Measurements from ENCODE around the gene WDR4. TPM values are rescaled to one million over a fixed set of nuclear protein-coding genes. Genes with fewer than 3 reads are reported as not detected.
A peak's percentile ranks its signal among the peaks of the same experiment; 100 is the strongest.

The WDR4 gene
- total and polyA plus RNA-seq, 9 of the 15 experiments (the other 6 are each of a cell fraction or from before 2014, with no cell fraction given): 5.4 to 95.4 (median 32.1) TPM

DNA sequence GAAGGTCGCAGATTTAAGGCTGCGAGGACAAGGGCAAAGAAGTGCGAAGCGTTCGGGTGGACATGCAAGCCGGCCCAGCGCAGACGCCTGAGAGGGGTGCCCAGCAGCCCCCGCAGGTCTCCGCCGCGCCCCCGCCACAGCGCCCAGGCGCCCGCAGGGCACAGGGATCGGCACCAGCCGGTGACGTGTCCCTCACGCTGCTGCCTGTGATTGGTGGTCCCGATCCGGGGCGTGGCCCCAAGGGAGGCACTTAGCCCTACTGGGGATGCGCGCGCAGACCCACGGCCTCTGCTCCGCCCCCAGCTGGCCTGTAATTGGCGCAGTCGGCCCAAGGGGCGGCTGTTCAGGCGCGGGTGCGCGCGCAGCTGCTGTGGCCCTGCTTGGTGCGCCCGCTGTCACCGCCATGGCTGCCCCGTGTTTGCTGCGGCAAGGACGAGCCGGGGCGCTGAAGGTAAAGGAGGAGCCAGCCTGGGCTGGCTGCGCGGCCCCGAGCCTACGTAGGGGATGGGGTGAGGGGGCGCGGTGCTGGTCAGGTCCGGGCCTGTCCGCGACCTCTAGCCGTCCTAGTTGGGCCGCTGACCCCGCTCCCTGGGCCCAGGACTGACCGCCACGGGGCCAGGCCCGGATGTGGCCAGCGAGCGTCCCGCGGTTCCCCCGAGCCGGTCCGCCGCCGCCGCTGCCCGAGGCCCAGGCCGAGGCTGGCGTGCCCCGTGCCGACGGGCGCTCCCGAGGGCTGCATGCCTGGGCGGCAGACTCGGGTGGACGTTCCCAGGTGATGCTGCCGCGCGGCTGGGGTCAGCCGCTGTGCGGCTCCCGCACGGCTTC lies 13.8 kb upstream of the WDR4 start, which contains the start of gene NDUFV3 (continued):
- TF ChIP-seq U2AF1 (optimal IDR thresholded peaks at IDR 0.05; ENCODE audit: low read depth, low read length): peak; percentile 87
- peak; percentile 100 for TF ChIP-seq POLR2G (IDR thresholded peaks at IDR 0.05; ENCODE audit: low read depth, low read length)
- TF ChIP-seq NFE2L1 (tag; IDR thresholded peaks at IDR 0.05; ENCODE audit: borderline replicate concordance, low read depth): no peak
- TF ChIP-seq GABPA (tag; conservative IDR thresholded peaks at IDR 0.05; ENCODE audit: low read depth): peak; percentile 73
- no peak for TF ChIP-seq ZNF174 (CRISPR knock-in tag; IDR thresholded peaks at IDR 0.05)
- TF ChIP-seq SP1 (CRISPR knock-in tag; IDR thresholded peaks at IDR 0.05): peak; percentile 91
- no peak for TF ChIP-seq FOXK1 (CRISPR knock-in tag; IDR thresholded peaks at IDR 0.05; ENCODE audit: borderline replicate concordance)
- TF ChIP-seq POLR2A (conservative IDR thresholded peaks at IDR 0.05): peak; percentile 99
- TF ChIP-seq HMGN3 (IDR thresholded peaks at IDR 0.05; ENCODE audit: borderline replicate concordance, extremely low read depth, insufficient read length, low read depth, low read length): peak; percentile 74
- TF ChIP-seq ZNF232 (CRISPR knock-in tag; IDR thresholded peaks at IDR 0.05): peak; percentile 46; the same call in 1 of the 2 replicates
- TF ChIP-seq CEBPG (CRISPR knock-in tag; IDR thresholded peaks at IDR 0.05): no peak
- TF ChIP-seq CEBPG (tag; conservative IDR thresholded peaks at IDR 0.05 in 1 of 2, IDR thresholded peaks at IDR 0.05 in 1 of 2): no peak
- peak; percentile 93 for TF ChIP-seq FIP1L1 (IDR thresholded peaks at IDR 0.05; ENCODE audit: low read depth, low read length, poor library complexity, severe bottlenecking)
- no peak for TF ChIP-seq ZNF584 (CRISPR knock-in tag; IDR thresholded peaks at IDR 0.05; ENCODE audit: low read depth)
- TF ChIP-seq JUNB (CRISPR knock-in tag; conservative IDR thresholded peaks at IDR 0.05): no peak
- TF ChIP-seq KDM2B (CRISPR knock-in tag; IDR thresholded peaks at IDR 0.05): peak; percentile 56; the same call in 1 of the 2 replicates
- TF ChIP-seq RREB1 (CRISPR knock-in tag; IDR thresholded peaks at IDR 0.05): 0 out of 2 replicates have a peak, but pooled peaks have one; percentile 56
- TF ChIP-seq TFAM (CRISPR knock-in tag; conservative IDR thresholded peaks at IDR 0.05): no peak
- TF ChIP-seq HSF4 (CRISPR knock-in tag; IDR thresholded peaks at IDR 0.05; ENCODE audit: borderline replicate concordance): no peak
- TF ChIP-seq BRD4 (IDR thresholded peaks at IDR 0.05): no peak
- TF ChIP-seq PURB (CRISPR knock-in tag; IDR thresholded peaks at IDR 0.05; ENCODE audit: low read depth): no peak
- TF ChIP-seq SRSF3 (IDR thresholded peaks at IDR 0.05; ENCODE audit: insufficient read depth, low read length): no peak
- TF ChIP-seq ZNF57 (CRISPR knock-in tag; IDR thresholded peaks at IDR 0.05): peak; percentile 43; the same call in 1 of the 2 replicates
- no peak for TF ChIP-seq SRSF9 (IDR thresholded peaks at IDR 0.05; ENCODE audit: borderline replicate concordance, low read depth, low read length)
